HG03196 (cell line): ENCODE results near the gene CCL19.
A peak's percentile ranks its signal among the peaks of the same experiment; 100 is the strongest.

ENCODE experiments used
- ATAC-seq: cut with Tn5 transposase; IDR thresholded peaks from one replicate; pipeline ENCODE4 v1.9.1; 2021; ENCODE audit not compliant: unreplicated experiment

Gene CCL19

GRCh38 chr9:34664281-34665066, 26.6 kb downstream of the CCL19 start:
- ATAC-seq, result no peak

GRCh38 chr9:34663303-34663605, 27.8 kb downstream of the CCL19 start:
- ATAC-seq, result no peak

- ATAC-seq, result no peak
Observed at GRCh38 chr9:34662526-34663302, 28.4 kb downstream of the CCL19 start, which contains the start of gene CCL27. Gene CCL27 (minus strand): TSS chr9:34662657. CDS start chr9:34662633, 24 bp downstream.

GRCh38 chr9:34659592-34660253, 31.4 kb downstream of the CCL19 start:
- ATAC-seq, result no peak

- ATAC-seq, result no peak
Observed at GRCh38 chr9:34658461-34658860, 32.6 kb downstream of the CCL19 start.

GRCh38 chr9:34656992-34657391, 34.1 kb downstream of the CCL19 start:
- ATAC-seq, result no peak

GRCh38 chr9:34655394-34655793, 35.7 kb downstream of the CCL19 start:
- ATAC-seq, result no peak

- ATAC-seq, result no peak
Observed at GRCh38 chr9:34654323-34655051, 36.6 kb downstream of the CCL19 start.

GRCh38 chr9:34653151-34654072, 37.7 kb downstream of the CCL19 start:
- ATAC-seq, result no peak

GRCh38 chr9:34652602-34653000, 38.5 kb downstream of the CCL19 start:
- no peak for ATAC-seq

- ATAC-seq, result no peak
Observed at GRCh38 chr9:34651876-34652601, 39.0 kb downstream of the CCL19 start, which contains the start of gene IL11RA. Gene IL11RA (plus strand): TSS chr9:34652185. CDS start chr9:34655218, 3,033 bp downstream.

- ATAC-seq, result no peak
Observed at GRCh38 chr9:34651321-34651720, 39.8 kb downstream of the CCL19 start.

- no peak for ATAC-seq
Observed at GRCh38 chr9:34650816-34651215, 40.3 kb downstream of the CCL19 start.

- no peak for ATAC-seq
Observed at GRCh38 chr9:34648673-34649072, 42.4 kb downstream of the CCL19 start.

GRCh38 chr9:34647651-34648050, 43.4 kb downstream of the CCL19 start:
- ATAC-seq, result no peak

GRCh38 chr9:34647084-34647403, 44.0 kb downstream of the CCL19 start:
- no peak for ATAC-seq

GRCh38 chr9:34646211-34647083, 44.6 kb downstream of the CCL19 start, which contains the start of gene GALT:
Gene GALT (plus strand): TSS chr9:34646675. CDS start chr9:34646705, 30 bp downstream.
- ATAC-seq, result peak; percentile 82

GRCh38 chr9:34644766-34645314, 46.2 kb downstream of the CCL19 start:
- ATAC-seq, result no peak
